A172 (cell line): ENCODE measurements around the gene GALC. TPM values are rescaled to one million over a fixed set of nuclear protein-coding genes. Genes with fewer than 3 reads are reported as not detected.
A peak's percentile ranks its signal among the peaks of the same experiment; 100 is the strongest.
"Not testable (repeated sequence)": the region's sequence is repeated elsewhere in the genome, so short reads cannot be mapped to it uniquely, and the experiment has no call there.

ENCODE experiments used
- DNase-seq: peaks from one replicate; pipeline ENCODE4 v3.0.0-alpha.2; 2015; ENCODE audit warnings: low spot score
- total RNA-seq: library from RNA; depleted of rRNA; stranded (reverse); fragments of >200 nt; shearing (Covaris generic); gene quantifications from 2 replicates; pipeline ENCODE4 v1.2.3, GENCODE V29; 2014; rRNA removed

Gene GALC
- not detected in 2 replicates for total RNA-seq

- DNase-seq = no peak
Measured at GRCh38 chr14:87992718-87993628, at the start of gene GALC. Gene GALC, minus strand, starts transcription at chr14:87993182. Its CDS starts 18 bp downstream, at chr14:87993164.

DNA sequence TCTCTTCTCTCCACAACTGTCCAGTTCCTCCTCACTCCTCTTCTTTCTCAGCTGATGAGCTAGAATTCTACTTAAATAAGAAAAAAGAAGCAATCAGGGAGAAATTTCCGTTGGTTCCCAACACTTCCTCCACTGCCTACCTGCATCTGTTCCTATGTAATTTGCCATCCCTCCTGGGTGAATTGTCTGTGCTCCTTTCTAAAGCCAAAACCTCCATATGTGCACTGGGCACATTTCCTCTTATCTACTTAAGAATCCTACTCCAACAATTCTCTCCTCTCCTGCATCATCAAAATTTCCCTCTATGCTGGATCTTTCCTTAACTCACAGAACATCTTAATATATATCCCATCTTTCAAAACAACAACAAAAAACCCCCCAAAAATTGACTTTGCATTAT, 47.2 kb upstream of the GALC start:
- no peak for DNase-seq

DNA sequence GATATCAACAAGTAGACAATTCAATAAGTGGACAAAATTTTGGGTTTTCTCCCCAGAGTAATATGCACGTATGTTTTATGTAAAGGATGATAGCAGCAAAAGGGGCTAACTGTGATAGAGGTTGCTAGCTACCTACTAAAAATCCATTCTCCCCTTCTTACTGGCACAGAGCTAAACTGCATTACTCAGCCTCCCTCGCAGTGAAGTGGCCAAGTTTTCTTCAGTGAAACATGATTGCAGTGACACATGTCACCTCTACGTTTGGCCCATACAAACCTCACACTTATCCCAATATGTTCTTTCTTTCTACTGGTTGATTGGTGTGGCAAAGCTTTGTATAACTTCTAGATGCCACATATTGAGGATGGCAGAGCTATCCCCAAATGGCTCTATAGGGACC, 46.2 kb upstream of the GALC start:
- DNase-seq = no peak

GRCh38 chr14:88037325-88037724, 44.3 kb upstream of the GALC start:
- DNase-seq = no peak

- no peak for DNase-seq
Measured at GRCh38 chr14:88036422-88036821, 43.4 kb upstream of the GALC start.

DNA sequence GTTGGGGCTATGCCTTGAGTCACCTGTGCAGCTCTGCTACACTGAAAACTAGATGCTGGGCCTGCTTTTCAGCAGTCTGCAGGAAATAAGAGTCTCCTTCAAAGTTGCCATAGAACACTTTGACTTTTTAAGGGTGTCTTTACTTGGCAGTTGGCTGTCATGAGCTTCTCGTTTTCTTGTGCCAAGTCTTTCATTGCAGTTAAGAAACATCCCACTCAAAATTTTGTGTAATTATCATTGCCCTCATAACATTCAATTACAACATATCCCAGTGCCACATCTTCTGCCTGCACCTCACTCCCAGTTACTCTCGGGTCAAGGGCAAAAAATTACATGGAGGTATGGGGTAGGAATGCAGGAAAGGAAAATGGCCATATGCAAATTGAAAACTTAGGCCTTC, 41.1 kb upstream of the GALC start:
- DNase-seq = no peak

GRCh38 chr14:88032373-88032772, 39.4 kb upstream of the GALC start:
- no peak for DNase-seq

DNA sequence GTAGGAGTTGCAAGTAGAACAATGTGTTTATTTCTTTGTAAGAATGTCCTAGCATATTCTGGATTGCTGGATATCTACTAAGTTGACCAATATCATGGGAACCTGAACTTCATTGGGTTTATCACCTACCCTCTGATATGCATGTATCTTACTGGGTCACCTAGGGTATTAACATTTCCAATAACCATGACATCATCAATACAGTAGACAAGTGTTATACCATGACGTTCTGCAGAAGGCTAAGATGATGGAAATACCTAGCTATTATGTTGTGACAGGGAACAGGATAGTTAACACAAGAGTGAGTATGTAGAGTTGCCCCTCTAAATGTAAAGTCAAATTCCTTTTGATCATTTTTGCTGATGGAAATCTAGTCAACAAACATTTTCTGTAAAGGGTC, 37.9 kb upstream of the GALC start:
- no peak for DNase-seq

DNA sequence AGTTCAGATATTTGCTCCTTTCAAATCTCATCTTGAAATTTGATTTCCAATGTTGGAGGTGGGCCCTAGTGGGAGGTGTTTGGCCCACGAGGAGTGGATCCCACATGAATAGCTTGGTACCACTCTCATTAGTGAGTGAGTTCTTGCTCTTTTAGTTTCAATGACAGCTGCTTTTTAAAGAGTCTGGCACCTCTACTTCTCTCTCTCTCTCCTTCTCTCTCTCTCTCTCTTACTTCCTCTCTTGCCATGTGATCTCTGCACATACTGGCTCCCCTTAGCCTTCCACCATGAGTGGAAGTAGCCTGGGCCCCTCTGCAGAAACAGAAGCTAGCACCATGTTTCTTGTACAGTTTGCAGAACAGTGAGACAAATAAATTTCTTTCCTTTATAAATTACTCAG, 37.1 kb upstream of the GALC start:
- DNase-seq = no peak

DNA sequence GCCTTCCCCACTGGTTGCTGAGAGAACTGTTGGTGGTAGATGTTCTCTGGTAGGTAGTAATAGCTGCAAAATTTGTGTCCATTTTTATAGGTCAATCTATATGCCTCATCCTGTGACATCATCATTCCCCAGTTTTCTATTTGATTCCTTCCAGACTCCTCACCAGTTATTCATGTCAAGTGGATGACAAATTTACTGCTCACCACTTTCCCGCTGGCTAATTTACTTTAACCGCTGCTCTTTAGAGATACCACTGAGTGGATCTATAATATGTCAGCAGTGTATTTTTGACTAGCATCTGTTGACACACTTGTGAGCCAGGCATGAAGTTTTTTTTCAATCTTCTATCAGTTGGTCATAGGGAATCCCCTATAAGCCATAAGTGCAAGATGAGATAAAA, 36.5 kb upstream of the GALC start:
- no peak for DNase-seq

GRCh38 chr14:88026890-88027289, 33.9 kb upstream of the GALC start:
- DNase-seq = no peak

DNA sequence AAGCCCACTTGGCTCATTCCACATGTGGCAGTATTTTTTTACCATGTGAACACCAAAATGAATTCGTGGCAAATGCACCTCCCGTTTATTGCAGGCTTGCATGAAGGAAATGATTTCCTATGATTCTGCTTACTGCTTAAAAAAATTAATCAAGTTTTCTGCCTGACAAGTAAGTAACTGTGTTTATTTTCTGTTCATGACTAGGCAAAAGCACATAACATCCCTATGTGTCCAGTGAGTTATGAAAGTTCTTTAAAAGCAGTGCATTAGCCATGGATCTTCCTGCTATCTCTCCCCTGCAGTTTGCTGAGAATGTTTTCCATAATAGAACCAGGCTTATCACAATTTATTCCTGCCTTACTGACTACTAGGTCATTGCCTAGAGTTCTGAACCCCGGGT, 32.3 kb upstream of the GALC start:
- no peak for DNase-seq

DNA sequence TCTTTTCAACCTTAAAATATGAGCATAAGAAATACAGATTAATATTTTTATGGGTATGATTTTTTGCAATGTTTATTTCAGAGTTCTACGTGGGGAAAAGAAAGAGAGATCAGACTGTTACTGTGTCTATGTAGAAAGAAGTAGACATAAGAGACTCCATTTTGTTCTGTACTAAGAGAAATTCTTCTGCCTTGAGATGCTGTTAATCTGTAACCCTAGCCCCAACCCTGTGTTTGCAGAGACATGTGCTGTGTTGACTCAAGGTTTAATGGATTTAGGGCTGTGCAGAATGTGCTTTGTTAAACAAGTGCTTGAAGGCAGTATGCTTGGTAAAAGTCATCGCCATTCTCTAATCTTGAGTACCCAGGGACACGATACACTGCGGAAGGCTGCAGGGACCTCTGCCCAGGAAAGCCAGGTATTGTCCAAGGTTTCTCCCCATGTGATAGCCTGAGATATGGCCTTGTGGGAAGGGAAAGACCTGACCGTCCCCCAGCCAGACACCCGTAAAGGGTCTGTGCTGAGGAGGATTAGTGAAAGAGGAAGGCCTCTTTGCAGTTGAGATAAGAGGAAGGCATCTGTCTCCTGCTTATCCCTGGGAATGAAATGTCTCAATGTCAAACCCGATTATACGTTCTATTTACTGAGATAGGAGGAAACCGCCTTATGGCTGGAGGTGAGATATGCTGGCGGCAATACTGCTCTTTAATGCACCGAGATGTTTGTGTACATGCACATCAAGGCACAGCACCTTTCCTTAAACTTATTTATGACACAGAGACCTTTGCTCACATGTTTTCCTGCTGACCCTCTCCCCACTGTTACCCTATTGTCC, 31.5 kb upstream of the GALC start:
- not testable (repeated sequence) for DNase-seq

DNA sequence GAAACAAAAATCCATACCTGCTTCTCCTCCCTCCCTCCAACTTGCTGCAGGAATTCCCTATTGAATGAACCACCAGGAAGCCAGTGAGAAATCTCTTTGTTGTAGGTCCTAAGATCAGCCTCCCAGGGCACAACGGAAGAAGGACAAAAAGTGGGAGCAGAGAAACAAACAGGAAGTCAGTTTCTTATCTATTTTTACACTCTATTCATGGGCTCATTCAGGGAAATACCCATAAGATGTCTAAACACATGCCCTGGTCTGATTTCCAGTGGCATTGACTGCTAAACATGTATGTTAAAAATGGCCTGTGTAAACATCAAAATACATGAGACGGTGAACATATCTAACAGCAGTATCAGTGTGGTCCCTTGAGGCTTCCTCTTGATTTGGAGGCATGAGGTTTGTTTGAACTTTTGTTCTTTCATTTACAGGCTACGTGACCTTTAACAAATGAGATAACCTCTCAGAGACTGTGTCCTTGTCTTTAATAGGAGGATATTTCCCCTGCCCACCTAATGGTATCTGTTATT, 30.7 kb upstream of the GALC start:
- DNase-seq = no peak

DNA sequence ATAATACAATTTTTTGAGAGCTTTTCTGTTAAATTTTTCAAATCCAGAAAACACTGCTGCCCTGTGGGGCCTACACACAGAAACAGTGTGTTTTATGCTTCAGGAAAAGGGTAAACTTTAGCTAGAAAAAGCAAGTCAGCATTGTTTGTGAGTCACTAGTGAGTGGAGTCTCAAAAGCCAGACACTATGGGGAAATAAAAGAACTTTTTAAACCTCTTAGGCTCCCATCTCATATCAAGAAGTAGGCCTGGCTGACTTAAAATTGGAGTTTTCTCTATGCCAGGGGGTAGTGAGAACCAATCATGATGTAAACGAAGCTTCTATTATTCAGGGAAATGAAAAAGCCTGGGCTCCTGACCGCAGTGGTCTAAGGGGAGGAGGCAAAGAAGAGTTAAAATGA, 24.6 kb upstream of the GALC start:
- DNase-seq = no peak

DNA sequence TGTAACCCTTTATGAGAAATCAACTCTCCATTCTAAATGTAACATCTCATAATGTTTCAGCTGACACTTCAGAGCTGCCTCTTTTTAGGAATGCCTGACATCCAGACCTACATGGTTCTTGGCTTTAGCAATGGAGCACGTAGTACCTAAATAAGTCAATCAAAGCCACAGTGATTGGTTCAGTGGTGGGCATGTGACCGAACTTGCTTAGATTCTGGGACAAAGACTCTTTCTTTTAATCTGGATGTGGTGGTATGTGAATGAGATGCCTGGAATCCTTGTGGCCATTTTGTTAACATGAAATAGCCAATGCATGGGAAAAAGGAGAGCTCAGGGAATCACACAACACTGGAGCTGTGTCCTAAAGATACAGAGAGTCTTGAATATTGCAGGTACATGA, 23.8 kb upstream of the GALC start:
- no peak for DNase-seq

DNA sequence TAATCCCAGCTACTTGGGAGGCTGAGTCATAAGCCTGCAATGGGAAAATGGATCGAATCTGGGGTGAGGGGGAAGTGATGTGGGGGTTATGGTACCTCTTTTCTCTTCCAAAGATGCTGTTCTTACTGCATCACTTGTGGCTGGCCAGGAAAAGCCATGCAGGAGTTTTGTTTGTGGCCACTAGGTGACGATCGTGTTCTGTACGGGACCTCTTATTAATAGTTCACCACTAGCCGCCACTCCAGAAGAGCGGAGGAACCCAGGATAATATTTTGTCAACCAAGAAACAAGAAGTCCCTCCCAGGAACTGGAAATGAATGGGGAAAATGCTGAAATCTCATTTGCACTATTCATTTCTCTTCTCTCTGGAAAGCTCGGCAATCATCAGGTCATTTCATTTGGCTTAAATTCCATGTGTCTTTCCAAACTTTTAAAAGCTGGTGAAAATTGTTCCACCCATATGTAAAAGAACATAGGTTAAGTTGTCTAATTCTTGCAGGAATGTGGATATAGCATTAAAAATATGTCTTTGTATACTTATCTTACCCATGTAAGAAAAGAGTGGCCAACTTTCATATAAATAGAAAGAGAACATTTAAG, 20.9 kb upstream of the GALC start:
- peak; percentile 46 for DNase-seq

- DNase-seq = no peak
Measured at GRCh38 chr14:88012495-88012894, 19.5 kb upstream of the GALC start.

GRCh38 chr14:88010331-88010730, 17.3 kb upstream of the GALC start:
- DNase-seq = no peak

GRCh38 chr14:88009486-88009885, 16.5 kb upstream of the GALC start:
- no peak for DNase-seq

DNA sequence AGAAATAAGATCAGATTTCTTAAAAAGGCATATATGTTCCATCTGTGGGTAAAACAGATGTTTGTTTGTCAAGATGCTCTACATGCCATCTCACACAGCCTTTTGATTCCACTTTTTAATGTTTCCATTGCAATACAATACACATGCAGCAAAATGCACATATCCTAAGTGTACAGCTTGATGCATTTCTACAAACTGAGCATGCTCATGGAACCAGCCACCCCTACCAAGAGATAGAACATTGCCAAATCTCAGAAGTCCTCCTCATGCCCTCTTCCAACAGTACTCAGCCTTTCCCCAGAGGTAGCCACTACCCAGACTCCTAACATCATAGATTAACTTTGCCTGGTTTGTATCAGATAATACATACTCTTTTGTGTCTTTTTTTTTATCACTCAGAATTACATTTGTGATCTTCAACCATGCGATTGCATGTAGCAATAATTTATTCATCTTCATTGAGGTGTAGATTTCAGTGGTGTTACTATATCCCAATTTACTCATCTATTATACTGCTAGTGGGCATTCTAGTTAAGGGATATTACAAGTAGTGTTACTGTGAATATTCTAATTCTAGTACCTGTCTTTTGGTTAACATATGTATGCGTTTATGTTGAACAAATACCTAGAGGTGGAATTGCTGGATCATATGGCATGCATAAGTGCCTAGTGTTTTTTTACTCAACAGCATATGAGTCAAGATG, 15.2 kb upstream of the GALC start:
- DNase-seq = no peak

- no peak for DNase-seq
Measured at GRCh38 chr14:88007608-88008007, 14.6 kb upstream of the GALC start.
